Measurements from ENCODE around the gene MYO9B.
A peak's percentile ranks its signal among the peaks of the same experiment; 100 is the strongest.

Gene MYO9B

DNA sequence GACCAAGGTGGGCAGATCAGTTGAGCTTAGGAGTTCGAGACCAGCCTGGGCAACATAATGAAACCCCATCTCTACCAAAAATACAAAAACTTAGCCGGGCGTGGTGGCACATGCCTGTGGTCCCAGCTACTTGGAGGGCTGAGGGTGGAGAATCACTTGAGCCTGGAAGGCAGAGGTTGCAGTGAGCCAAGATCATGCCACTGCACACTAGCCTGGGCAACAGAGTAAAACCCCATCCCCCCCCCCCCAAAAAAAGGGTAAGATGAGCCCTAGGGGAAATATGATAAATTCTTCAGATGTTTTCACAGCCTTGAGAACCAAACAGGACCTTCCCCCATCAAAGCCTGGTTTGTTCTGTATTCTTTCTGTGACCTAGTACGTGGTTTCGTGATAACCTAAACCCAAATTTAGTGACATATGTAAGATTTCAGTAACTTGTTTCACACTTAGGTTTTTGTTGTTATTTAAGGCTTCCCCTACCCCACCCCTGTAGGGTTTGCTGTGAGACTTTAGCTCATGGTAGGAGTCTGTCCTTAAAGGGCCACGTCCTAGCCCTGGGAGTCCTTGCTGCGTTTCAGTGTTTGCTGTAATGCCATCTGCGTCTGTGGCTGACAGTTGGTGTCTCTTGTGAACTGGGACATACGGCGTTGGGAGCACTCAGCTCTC, 49.6 kb downstream of the MYO9B start:
- H3K36me3 ChIP-seq (replicated peaks; ENCODE audit: low read depth, low read length): peaks cover 13% of the 10 kb centered on the region
- peak overlapping the region; percentile 56 for H3K9ac ChIP-seq (ENCODE audit: low read length)
- peaks cover 24% of the 10 kb centered on the region for H3K4me1 ChIP-seq (ENCODE audit: low read length)
- H3K4me2 ChIP-seq (ENCODE audit: low read length): peak overlapping the region; percentile 84
- TF ChIP-seq, protein P1, sequence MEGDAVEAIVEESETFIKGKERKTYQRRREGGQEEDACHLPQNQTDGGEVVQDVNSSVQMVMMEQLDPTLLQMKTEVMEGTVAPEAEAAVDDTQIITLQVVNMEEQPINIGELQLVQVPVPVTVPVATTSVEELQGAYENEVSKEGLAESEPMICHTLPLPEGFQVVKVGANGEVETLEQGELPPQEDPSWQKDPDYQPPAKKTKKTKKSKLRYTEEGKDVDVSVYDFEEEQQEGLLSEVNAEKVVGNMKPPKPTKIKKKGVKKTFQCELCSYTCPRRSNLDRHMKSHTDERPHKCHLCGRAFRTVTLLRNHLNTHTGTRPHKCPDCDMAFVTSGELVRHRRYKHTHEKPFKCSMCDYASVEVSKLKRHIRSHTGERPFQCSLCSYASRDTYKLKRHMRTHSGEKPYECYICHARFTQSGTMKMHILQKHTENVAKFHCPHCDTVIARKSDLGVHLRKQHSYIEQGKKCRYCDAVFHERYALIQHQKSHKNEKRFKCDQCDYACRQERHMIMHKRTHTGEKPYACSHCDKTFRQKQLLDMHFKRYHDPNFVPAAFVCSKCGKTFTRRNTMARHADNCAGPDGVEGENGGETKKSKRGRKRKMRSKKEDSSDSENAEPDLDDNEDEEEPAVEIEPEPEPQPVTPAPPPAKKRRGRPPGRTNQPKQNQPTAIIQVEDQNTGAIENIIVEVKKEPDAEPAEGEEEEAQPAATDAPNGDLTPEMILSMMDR (IDR thresholded peaks at IDR 0.05; ENCODE audit: low read depth, low read length): no peak
- no peak for TF ChIP-seq EZH2phosphoT487 (IDR thresholded peaks at IDR 0.05; ENCODE audit: low read depth)
- H3K27ac ChIP-seq (ENCODE audit: low read length): peak overlapping the region; percentile 75
- H3K27me3 ChIP-seq (ENCODE audit: low read depth, low read length): no peaks in the 10 kb centered on the region
- H2AFZ ChIP-seq (ENCODE audit: low read depth, low read length): peak overlapping the region; percentile 8; the same call in 1 of the 2 replicates
- H4K20me1 ChIP-seq (ENCODE audit: insufficient read depth, low read length): peaks cover 2% of the 10 kb centered on the region; the same call in 1 of the 2 replicates
- peak overlapping the region; percentile 44 for H3K4me3 ChIP-seq (ENCODE audit: low read length)
- no peaks in the 10 kb centered on the region for H3K9me3 ChIP-seq (ENCODE audit: insufficient read depth, low read length)
- peaks cover 39% of the 10 kb centered on the region for H3K79me2 ChIP-seq (ENCODE audit: low read length)

DNA sequence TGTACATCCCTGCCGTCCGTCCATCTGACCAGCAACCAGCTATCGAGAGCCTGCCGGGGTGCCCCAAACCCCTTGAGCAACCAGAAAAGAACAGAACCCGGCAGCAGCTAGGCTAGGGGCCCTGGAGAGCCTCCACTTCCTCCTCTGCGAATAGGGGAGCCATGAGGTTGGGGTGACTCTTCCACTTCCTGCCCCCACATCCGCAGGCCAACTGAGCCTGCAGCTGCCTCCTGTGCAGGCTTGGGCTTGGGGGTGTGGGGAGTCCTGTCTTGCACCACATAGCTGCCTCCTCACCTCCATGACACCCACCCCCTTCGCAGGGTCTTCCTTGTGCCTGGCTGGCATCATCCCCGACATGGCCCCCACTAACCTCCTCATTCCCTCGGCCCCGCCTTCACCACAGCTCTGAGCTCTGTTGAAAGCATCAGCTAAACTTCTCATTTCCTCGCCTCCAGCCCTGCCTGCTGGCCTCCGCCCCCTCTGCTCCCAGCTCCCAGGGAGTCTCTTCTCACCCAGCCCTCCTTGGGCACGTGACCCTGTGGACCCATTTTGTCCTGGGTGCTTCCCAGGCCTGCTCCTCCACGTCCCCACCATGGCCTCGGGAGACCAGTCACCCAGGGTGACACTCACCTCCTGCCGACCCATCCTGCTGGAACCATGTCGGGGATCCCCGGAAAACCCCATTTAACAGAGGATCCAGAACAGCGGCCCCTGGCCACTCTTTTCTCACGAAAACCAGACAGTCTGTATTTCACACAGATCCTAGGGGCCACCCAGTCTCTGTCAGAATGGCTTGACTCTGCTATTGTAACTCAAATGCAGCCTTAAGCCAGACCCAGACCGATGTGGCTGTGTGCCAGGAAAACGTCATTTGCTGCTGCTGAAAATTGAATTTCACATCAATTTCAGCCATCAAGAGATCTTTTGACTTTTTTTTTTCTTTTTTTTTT, 50.4 kb downstream of the MYO9B start:
- H2AFZ ChIP-seq (ENCODE audit: low read depth, low read length): peak overlapping the region; percentile 8; the same call in 1 of the 2 replicates
- peaks cover 24% of the 10 kb centered on the region for H3K4me1 ChIP-seq (ENCODE audit: low read length)
- peaks cover 6% of the 10 kb centered on the region for H4K20me1 ChIP-seq (ENCODE audit: insufficient read depth, low read length)
- H3K79me2 ChIP-seq (ENCODE audit: low read length): peaks cover 39% of the 10 kb centered on the region
- H3K4me3 ChIP-seq (ENCODE audit: low read length): peak overlapping the region; percentile 44
- peak overlapping the region; percentile 75 for H3K27ac ChIP-seq (ENCODE audit: low read length)
- no peak for TF ChIP-seq EZH2phosphoT487 (IDR thresholded peaks at IDR 0.05; ENCODE audit: low read depth)
- TF ChIP-seq, protein P1 (IDR thresholded peaks at IDR 0.05; ENCODE audit: low read depth, low read length): no peak
- peak overlapping the region; percentile 56 for H3K9ac ChIP-seq (ENCODE audit: low read length)
- H3K4me2 ChIP-seq (ENCODE audit: low read length): peak overlapping the region; percentile 84
- H3K9me3 ChIP-seq (ENCODE audit: insufficient read depth, low read length): no peaks in the 10 kb centered on the region
- H3K36me3 ChIP-seq (replicated peaks; ENCODE audit: low read depth, low read length): peaks cover 13% of the 10 kb centered on the region
- H3K27me3 ChIP-seq (ENCODE audit: low read depth, low read length): no peaks in the 10 kb centered on the region

DNA sequence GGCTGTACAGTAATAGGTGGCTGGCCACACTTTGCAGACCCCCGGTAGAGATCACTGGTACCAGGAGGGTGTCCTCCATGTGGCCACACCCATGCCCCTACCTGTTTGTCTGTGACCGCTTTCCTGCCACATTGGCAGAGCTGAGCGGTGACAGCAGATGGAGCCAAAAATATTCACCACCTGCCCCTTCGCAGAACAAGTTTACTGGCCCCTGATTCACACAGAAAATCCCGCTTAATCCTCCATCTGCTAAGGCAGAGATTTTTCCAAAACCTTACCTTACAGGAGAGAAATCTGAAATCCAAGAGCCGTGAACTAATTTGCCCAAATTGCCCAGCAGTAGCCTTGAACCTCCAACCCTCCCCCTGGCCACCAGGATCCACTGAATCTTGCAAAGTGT, 52.1 kb downstream of the MYO9B start:
- Histone ChIP-seq H3K27me3 (ENCODE audit: low read depth, low read length) (no peaks in the 10 kb centered on the region), H3K27ac (ENCODE audit: low read length) (no peak overlapping the region), H2AFZ (ENCODE audit: low read depth, low read length) (no peak overlapping the region), H3K79me2 (ENCODE audit: low read length) (peaks cover 32% of the 10 kb centered on the region), H3K4me2 (ENCODE audit: low read length) (no peak overlapping the region), H3K36me3 (replicated peaks; ENCODE audit: low read depth, low read length) (peaks cover 13% of the 10 kb centered on the region), H3K9me3 (ENCODE audit: insufficient read depth, low read length) (no peaks in the 10 kb centered on the region), H3K4me1 (ENCODE audit: low read length) (peaks cover 20% of the 10 kb centered on the region), H3K9ac (ENCODE audit: low read length) (no peak overlapping the region), H3K4me3 (ENCODE audit: low read length) (no peak overlapping the region), H4K20me1 (ENCODE audit: insufficient read depth, low read length) (peaks cover 8% of the 10 kb centered on the region)
- TF ChIP-seq EZH2phosphoT487 (IDR thresholded peaks at IDR 0.05; ENCODE audit: low read depth): no peak
- TF ChIP-seq, protein P1 (IDR thresholded peaks at IDR 0.05; ENCODE audit: low read depth, low read length): no peak

DNA sequence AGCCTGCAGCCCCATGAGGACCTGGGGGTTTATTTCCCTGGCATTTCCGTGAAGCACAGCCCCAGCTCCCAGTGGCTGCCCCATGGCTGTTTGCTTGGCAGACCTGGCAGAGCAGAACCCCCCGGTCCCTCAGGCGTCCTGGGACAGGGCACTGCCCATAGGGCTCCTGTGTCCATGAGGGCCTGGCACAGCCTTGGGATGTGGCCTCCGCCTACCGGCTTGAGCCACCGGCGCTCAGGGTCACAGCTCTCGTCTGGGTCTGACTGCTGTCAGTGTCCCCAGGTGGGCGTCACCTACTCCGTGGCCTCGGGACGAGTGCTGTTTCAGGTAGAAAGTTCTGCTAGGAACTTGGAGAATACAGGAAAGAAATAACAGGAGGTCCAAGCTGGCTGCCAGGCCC, 52.8 kb downstream of the MYO9B start:
- peaks cover 33% of the 10 kb centered on the region for H3K79me2 ChIP-seq (ENCODE audit: low read length)

More for the DNA sequence above, 52.8 kb downstream of the MYO9B start:
- Histone ChIP-seq H4K20me1 (ENCODE audit: insufficient read depth, low read length) (peaks cover 8% of the 10 kb centered on the region), H3K4me3 (ENCODE audit: low read length) (no peak overlapping the region), H3K36me3 (replicated peaks; ENCODE audit: low read depth, low read length) (peaks cover 13% of the 10 kb centered on the region), H3K9ac (ENCODE audit: low read length) (no peak overlapping the region), H3K27me3 (ENCODE audit: low read depth, low read length) (no peaks in the 10 kb centered on the region), H3K9me3 (ENCODE audit: insufficient read depth, low read length) (no peaks in the 10 kb centered on the region), H3K4me1 (ENCODE audit: low read length) (peaks cover 25% of the 10 kb centered on the region), H2AFZ (ENCODE audit: low read depth, low read length) (no peak overlapping the region), H3K27ac (ENCODE audit: low read length) (no peak overlapping the region), H3K4me2 (ENCODE audit: low read length) (no peak overlapping the region)
- TF ChIP-seq EZH2phosphoT487 (IDR thresholded peaks at IDR 0.05; ENCODE audit: low read depth): no peak
- TF ChIP-seq, protein P1 (IDR thresholded peaks at IDR 0.05; ENCODE audit: low read depth, low read length): no peak

Measured in OCI-LY3 (cell line).